NCI-H2171 (cell line): ENCODE results near the gene CES4A.
"Not testable (repeated sequence)": the region's sequence is repeated elsewhere in the genome, so short reads cannot be mapped to it uniquely, and the experiment has no call there.

Experiments used
- DNase-seq: peaks from one replicate; lab custom pipeline; 2025; lab: John Stamatoyannopoulos, UW

CES4A gene

GRCh38 chr16:66956154-66956457, 32.3 kb upstream of the CES4A start:
- not testable (repeated sequence) for DNase-seq

GRCh38 chr16:66958857-66959703, 29.3 kb upstream of the CES4A start:
- no peak for DNase-seq

GRCh38 chr16:66959704-66960161, 28.7 kb upstream of the CES4A start:
- DNase-seq, result no peak

GRCh38 chr16:66960270-66960669, 28.1 kb upstream of the CES4A start:
- no peak for DNase-seq

- DNase-seq, result no peak
These were observed 27.2 kb upstream of the CES4A start, which contains the start of gene CES3 for GRCh38 chr16:66961065-66961744. TSS of gene CES3 (plus strand) at chr16:66961266. CDS start at chr16:66961308, 42 bp downstream.

GRCh38 chr16:66961914-66962313, 26.5 kb upstream of the CES4A start:
- no peak for DNase-seq

- no peak for DNase-seq
These were observed 24.3 kb upstream of the CES4A start for GRCh38 chr16:66964049-66964448.

GRCh38 chr16:66968847-66969246, 19.5 kb upstream of the CES4A start:
- DNase-seq, result no peak

- DNase-seq, result no peak
These were observed 17.3 kb upstream of the CES4A start for GRCh38 chr16:66970775-66971720.

- no peak for DNase-seq
These were observed 15.4 kb upstream of the CES4A start for GRCh38 chr16:66972983-66973382.

- DNase-seq, result no peak
These were observed 14.7 kb upstream of the CES4A start for GRCh38 chr16:66973716-66974115.

- DNase-seq, result not testable (repeated sequence)
These were observed 14.0 kb upstream of the CES4A start for GRCh38 chr16:66974156-66974931.

- not testable (repeated sequence) for DNase-seq
These were observed 13.5 kb upstream of the CES4A start for GRCh38 chr16:66974932-66975246.

- DNase-seq, result no peak
These were observed 13.0 kb upstream of the CES4A start for GRCh38 chr16:66975302-66975893.

GRCh38 chr16:66976746-66977145, 11.6 kb upstream of the CES4A start:
- no peak for DNase-seq

- peak; percentile 74 for DNase-seq
These were observed 10.9 kb upstream of the CES4A start for GRCh38 chr16:66977341-66978113.

- no peak for DNase-seq
These were observed 9.2 kb upstream of the CES4A start for GRCh38 chr16:66979011-66979717.

- DNase-seq, result no peak
These were observed 5.4 kb upstream of the CES4A start for GRCh38 chr16:66983033-66983432.

- DNase-seq, result no peak
These were observed 3.5 kb upstream of the CES4A start for GRCh38 chr16:66984892-66985311.

GRCh38 chr16:66986559-66986958, 1.8 kb upstream of the CES4A start:
- DNase-seq, result no peak
